OCI-LY3 (cell line): ENCODE results near the gene SIK1.
"Not testable (repeated sequence)": the region's sequence is repeated elsewhere in the genome, so short reads cannot be mapped to it uniquely, and the experiment has no call there.

Experiments used
- CTCF ChIP-seq: fragments of 200-600, 300-600 bp; sonication (generic); IDR thresholded peaks from 2 replicates; pipeline ENCODE4 v1.5.1; 2014; ENCODE audit warnings: antibody characterized with exemption, low read length, low read depth
- EZH2phosphoT487 ChIP-seq: fragments of 200-600 bp; shearing (Covaris generic); IDR thresholded peaks from 2 replicates; pipeline ENCODE4 v1.6.1; 2018; ENCODE audit warnings: antibody characterized with exemption, mixed run types, low read depth

GRCh38 chr21:43440835-43441727 lies 14.2 kb upstream of the SIK1 start:
- not testable (repeated sequence) for TF ChIP-seq CTCF, EZH2phosphoT487
